Psoas muscle (tissue), 8 donors: ENCODE results near the gene AP4B1. TPM values are rescaled to one million over a fixed set of nuclear protein-coding genes. Genes with fewer than 3 reads are reported as not detected.
A peak's percentile ranks its signal among the peaks of the same experiment; 100 is the strongest.

Experiments
- ATAC-seq, 4 donors: fragments of 200-7000 bp; cut with Tn5 transposase; one replicate each; pipeline ENCODE4 v1.9.1; 2020; ENCODE audit warnings: moderate library complexity in 3 of 4, mild to moderate bottlenecking in 2 of 4
- DNase-seq, 2 donors: peaks; one replicate each; pipeline ENCODE4 v3.0.0-alpha.2; 2020
- H3K27ac ChIP-seq: fragments of 200-600 bp; one replicate; pipeline ENCODE4 v1.8.0; 2022
- H3K27me3 ChIP-seq, 3 donors: fragments of 200-600 bp in 1 of 3; one replicate each; pipeline versions ENCODE4 v1.6.1 to v1.8.0; 2013 to 2022; ENCODE audit warnings: low read length in 2 of 3, mild to moderate bottlenecking in 2 of 3, moderate library complexity in 1 of 3; ENCODE audit not compliant: insufficient read depth in 3 of 3
- H3K36me3 ChIP-seq, 2 donors: fragments of 200-600 bp in 1 of 2; one replicate each; pipeline versions ENCODE4 v1.6.1 to v1.8.0; 2013 to 2022; ENCODE audit warnings: low read depth in 1 of 2, mild to moderate bottlenecking in 1 of 2, moderate library complexity in 1 of 2; ENCODE audit not compliant: insufficient read depth in 1 of 2
- H3K4me1 ChIP-seq: fragments of 200-600 bp; one replicate; pipeline ENCODE4 v1.8.0; 2022
- H3K4me3 ChIP-seq: fragments of 200-600 bp; one replicate; pipeline ENCODE4 v1.8.0; 2022; ENCODE audit warnings: mild to moderate bottlenecking
- H3K9me3 ChIP-seq: fragments of 200-600 bp; one replicate; pipeline ENCODE4 v1.8.0; 2022
- WGBS, 3 donors: extraction: QIAGEN DNeasy Blood & Tissue Kit; methylation state at CpG; one replicate each; pipeline versions ENCODE4 v1.1.6 to v1.1.7; 2013; 5-methylcytosine and 5-hydroxymethylcytosine counted together
- intact Hi-C, 2 donors: fragments of 100-400 bp; cut with DNase I; formaldehyde crosslinking; loops; one replicate each; pipeline versions ENCODE4 v1.11.0 to v1.14.2; 2022
- polyA plus RNA-seq, 3 donors: library from polyadenylated mRNA; stranded (reverse); fragments of 200-250 nt; gene quantifications; one replicate each; pipeline ENCODE4 v1.2.3, GENCODE V29; 2013
- total RNA-seq, 4 donors: library from RNA; stranded (reverse); fragmentation: NEBNext Ultra II Directional in 2 of 4; extraction: Animal tissue kit (Norgen Biotek cat#: 25700) in 2 of 4; gene quantifications; one replicate each; pipeline versions ENCODE4 v1.2.1 to v1.2.4, GENCODE V29; 2021 to 2023
- TF ChIP-seq, protein P1 (sequence below): fragments of 200-600 bp; IDR thresholded peaks from one replicate; pipeline ENCODE4 v1.8.0; 2022; ENCODE audit warnings: antibody characterized with exemption
- donor health status: healthy with polysubstance abuse.
- donor health status: DM: no; HTN: no; CAD: no; lungs with moderate emphysema.
- donor health status: Bipolar disorder and iron deficiency.
- donor health status: healthy.
- donor health status: DM: yes; HTN: yes; CAD: no.
- donor health status: DM: no; HTN: no; CAD: no.
- donor health status: DM: no; HTN: no; CAD: no.
- donor health status: DM: yes; HTN: yes; CAD: no.

AP4B1 gene
- total and polyA plus RNA-seq, 7 donors: 6.8 to 16.1 (median 9.9) TPM

DNA sequence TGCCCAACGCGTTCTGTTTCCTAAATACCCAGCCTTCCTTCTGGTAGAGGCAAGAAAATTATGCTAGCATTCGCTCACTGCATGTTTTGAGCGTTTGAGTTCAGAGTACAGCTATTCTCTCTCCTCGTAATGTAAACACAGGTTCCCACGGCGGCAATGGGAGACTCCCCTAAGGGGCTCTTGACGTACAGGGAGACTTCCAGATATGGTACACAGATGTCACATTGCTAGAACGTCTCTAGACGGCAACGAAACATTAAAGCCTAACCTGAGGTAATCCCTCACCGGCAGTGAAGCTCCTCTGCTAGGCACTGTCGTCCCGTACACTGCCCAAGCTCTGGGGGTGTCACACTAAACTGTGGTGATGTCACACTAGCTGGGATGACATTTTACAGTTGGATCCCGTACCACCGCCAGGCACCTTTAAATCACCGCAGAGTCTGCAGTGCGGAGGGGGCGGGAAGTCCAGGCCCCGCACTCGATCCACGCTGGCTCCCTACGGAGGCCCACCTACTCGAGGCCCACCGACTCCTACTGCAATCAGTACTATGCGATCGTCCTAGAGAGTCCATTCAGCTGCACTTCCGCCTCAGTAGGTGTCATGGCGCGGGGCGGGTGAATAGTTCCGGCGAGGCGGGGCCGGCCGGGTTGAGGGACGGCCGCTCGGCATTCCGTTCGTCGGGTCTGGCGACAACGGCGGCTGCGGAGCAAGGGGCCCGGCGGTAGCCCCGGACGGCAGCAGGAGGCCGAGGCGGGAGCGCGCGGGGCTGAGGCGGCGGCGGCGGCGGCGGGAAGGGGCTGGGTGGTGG lies 24.5 kb upstream of the AP4B1 start, which contains the start of gene HIPK1:
Gene HIPK1, plus strand, starts transcription at position 384 of the 809 bp plus-strand sequence.
- TF ChIP-seq, protein P1, sequence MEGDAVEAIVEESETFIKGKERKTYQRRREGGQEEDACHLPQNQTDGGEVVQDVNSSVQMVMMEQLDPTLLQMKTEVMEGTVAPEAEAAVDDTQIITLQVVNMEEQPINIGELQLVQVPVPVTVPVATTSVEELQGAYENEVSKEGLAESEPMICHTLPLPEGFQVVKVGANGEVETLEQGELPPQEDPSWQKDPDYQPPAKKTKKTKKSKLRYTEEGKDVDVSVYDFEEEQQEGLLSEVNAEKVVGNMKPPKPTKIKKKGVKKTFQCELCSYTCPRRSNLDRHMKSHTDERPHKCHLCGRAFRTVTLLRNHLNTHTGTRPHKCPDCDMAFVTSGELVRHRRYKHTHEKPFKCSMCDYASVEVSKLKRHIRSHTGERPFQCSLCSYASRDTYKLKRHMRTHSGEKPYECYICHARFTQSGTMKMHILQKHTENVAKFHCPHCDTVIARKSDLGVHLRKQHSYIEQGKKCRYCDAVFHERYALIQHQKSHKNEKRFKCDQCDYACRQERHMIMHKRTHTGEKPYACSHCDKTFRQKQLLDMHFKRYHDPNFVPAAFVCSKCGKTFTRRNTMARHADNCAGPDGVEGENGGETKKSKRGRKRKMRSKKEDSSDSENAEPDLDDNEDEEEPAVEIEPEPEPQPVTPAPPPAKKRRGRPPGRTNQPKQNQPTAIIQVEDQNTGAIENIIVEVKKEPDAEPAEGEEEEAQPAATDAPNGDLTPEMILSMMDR: no peak
- Histone ChIP-seq H3K4me1 (peaks cover 45% of the 10 kb centered on the region), H3K4me3 (peak within 1 kb of the TSS; percentile 86), H3K36me3 (no peaks in the 10 kb centered on the region), H3K27me3 (no peaks in the 10 kb centered on the region), H3K27ac (peak within 1 kb of the TSS; percentile 96), H3K9me3 (no peaks in the 10 kb centered on the region)
- intact Hi-C loops: loop anchor here (1.0 to 2.0 kb wide), 3 partner anchors 16 to 117 kb away; partner anchors contain the start of genes DCLRE1B (in 2 of the 2) and RSBN1 (in 1 of the 2)
- DNase-seq (peak; percentile 95 to 96), ATAC-seq (peak; percentile 91 to 94 (median 94))
- WGBS, 3 donors: 0 to 1% (median 1%) methylated on average over 49 to 61 of the region's 61 CpGs

DNA sequence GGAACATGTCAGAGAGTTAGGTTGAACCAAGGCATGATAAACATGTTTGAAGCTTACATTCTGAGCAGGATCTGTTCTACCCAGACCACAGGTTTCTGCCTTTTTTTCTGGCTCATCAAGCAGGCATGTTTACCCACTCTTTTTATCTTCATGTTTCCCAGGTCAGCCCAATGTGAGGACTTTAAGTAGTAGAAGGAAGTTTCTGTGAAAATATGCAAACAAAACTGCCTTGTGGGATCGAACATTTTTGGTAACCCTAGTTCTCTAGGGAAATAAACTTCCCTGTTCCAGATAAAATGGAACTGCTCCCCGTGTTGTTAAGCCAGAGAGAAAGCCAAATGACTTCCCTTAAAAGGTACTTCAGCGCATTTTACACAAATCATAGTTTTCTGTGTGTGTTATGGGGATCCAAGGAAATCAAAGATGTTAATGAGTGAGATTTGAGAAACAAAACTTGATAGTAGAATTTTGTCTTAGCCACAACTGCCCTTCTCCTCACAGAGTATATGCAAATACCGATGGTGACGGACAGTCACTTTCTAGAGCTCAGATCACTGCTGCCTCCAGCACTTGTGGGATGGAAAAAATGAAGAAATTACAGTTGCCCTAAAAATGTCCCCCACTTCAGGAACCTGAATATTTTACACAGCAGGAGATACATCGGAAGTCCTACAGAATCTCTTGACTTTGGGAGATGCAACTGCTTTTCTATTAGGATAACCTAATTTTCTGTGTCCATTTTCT lies 23.8 kb upstream of the AP4B1 start:
- 19 to 22% (median 21%) methylated on average over 6 of the region's 6 CpGs for WGBS, 3 donors
- Histone ChIP-seq H3K4me3 (peak overlapping the region; percentile 86), H3K9me3 (no peaks in the 10 kb centered on the region), H3K36me3 (no peaks in the 10 kb centered on the region), H3K27me3 (no peaks in the 10 kb centered on the region), H3K4me1 (peaks cover 37% of the 10 kb centered on the region), H3K27ac (peak overlapping the region; percentile 96)
- ATAC-seq: no peak
- intact Hi-C loops: loop anchor here in 1 of 2 donors (2.0 kb wide), 1 partner anchor 16 kb away; no protein-coding TSS in a partner anchor
- TF ChIP-seq, protein P1: no peak
- no peak for DNase-seq

DNA sequence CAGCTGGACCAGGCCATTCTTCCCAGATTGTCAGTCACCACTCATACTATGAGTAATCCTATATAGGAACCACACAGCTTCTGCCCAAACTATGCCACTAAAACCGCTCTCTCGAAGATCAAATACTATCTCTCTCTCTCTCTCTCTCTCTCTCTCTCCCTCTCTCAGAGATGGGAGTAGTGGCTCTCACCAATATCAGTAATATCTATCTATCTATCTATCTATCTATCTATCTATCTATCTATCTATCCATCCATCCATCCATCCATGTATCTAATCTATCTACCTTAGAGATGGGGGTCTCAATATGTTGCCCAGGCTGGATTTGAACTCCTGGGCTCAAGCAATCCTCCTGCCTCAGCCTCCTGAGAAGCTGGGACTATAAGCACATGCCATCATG lies 19.9 kb upstream of the AP4B1 start:
- intact Hi-C loops: no loop called here
- no peak for DNase-seq
- TF ChIP-seq, protein P1: no peak
- H3K9me3 ChIP-seq: no peaks in the 10 kb centered on the region
- no peaks in the 10 kb centered on the region for H3K36me3 ChIP-seq
- 83 to 95% (median 89%) methylated on average over 2 of the region's 2 CpGs for WGBS, 3 donors
- no peak for ATAC-seq
- no peak overlapping the region for H3K4me3 ChIP-seq
- no peaks in the 10 kb centered on the region for H3K27me3 ChIP-seq
- no peak overlapping the region for H3K27ac ChIP-seq
- peaks cover 9% of the 10 kb centered on the region for H3K4me1 ChIP-seq

DNA sequence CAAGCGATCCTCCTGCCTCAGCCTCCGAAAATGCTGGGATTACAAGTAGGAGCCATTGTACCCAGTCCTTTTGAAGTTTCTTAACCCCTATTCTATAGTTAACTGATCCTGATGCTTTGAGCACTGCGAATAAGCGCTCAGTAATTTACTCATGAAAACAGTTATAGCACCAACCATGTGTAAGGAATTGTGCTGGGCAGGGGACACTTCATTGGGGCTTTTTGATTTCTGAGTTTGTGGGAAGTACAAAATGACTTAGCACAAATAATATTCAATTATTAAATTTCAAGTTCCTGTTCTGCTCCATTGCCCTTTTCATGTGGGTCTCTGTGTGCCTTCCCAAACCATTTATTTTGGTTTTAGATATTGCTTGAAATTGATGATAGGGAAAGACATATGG lies 18.4 kb upstream of the AP4B1 start:
- H3K9me3 ChIP-seq: no peaks in the 10 kb centered on the region
- no peak for DNase-seq
- 70 to 95% (median 92%) methylated on average over 4 of the region's 4 CpGs for WGBS, 3 donors
- H3K27ac ChIP-seq: no peak overlapping the region
- H3K4me1 ChIP-seq: peaks cover 3% of the 10 kb centered on the region
- TF ChIP-seq, protein P1: no peak
- no peaks in the 10 kb centered on the region for H3K36me3 ChIP-seq
- no peak overlapping the region for H3K4me3 ChIP-seq
- ATAC-seq: no peak
- intact Hi-C loops: no loop called here
- H3K27me3 ChIP-seq: no peaks in the 10 kb centered on the region
